K562 (cell line): ENCODE data around the gene GYS1. TPM values are rescaled to one million over a fixed set of nuclear protein-coding genes. Genes with fewer than 3 reads are reported as not detected.

Experiments
- BRF1 ChIP-seq: IDR thresholded peaks from 3 replicates; pipeline ENCODE4 v1.6.1; 2011; ENCODE audit warnings: borderline replicate concordance, mild to moderate bottlenecking; ENCODE audit not compliant: insufficient read length; ENCODE audit errors: extremely low read depth
- ETV6 ChIP-seq, 3 experiments: fragments of 150-350 bp in 1 of 3; sonication (generic) in 1 of 3; formaldehyde crosslinking in 1 of 3; IDR thresholded peaks; 2 replicates each; pipeline versions ENCODE4 v1.6.1 to v1.8.0; 2014 to 2022; ENCODE audit warnings: borderline replicate concordance in 2 of 3, low read depth in 2 of 3, antibody characterized with exemption in 1 of 3, low read length in 1 of 3, mild to moderate bottlenecking in 1 of 3, missing genetic modification reagents in 1 of 3
- KAT2B ChIP-seq: IDR thresholded peaks from one replicate; pipeline ENCODE4 v1.6.1; 2012; ENCODE audit warnings: low read depth, mild to moderate bottlenecking, control low read depth, inconsistent platforms, low read length, moderate library complexity
- NCOA1 ChIP-seq: fragments of 450-650 bp; IDR thresholded peaks from 2 replicates; pipeline ENCODE4 v1.6.1; 2016; ENCODE audit warnings: low read depth
- POLR2A ChIP-seq: fragments of 450-650 bp; conservative IDR thresholded peaks from 2 replicates; pipeline ENCODE4 v1.6.1; 2016
- POLR2B ChIP-seq: fragments of 450-650 bp; IDR thresholded peaks from 2 replicates; pipeline ENCODE4 v1.6.1; 2018; ENCODE audit warnings: low read depth; ENCODE audit not compliant: partially characterized antibody
- SMARCB1 ChIP-seq: IDR thresholded peaks from 2 replicates; pipeline ENCODE4 v1.6.1; 2011; ENCODE audit warnings: improper control_type of control experiment, low read depth; ENCODE audit not compliant: insufficient read length
- TAF1 ChIP-seq: IDR thresholded peaks from 2 replicates; pipeline ENCODE4 v1.6.1; 2011; ENCODE audit warnings: mild to moderate bottlenecking, low read length, moderate library complexity; ENCODE audit not compliant: insufficient read depth, control insufficient read depth, severe bottlenecking; ENCODE audit errors: extremely low read depth
- TGIF2 ChIP-seq: sonication (generic); formaldehyde crosslinking; IDR thresholded peaks from 2 replicates; pipeline ENCODE4 v1.8.1; 2022; ENCODE audit warnings: mild to moderate bottlenecking, missing genetic modification reagents, moderate library complexity
- YY1 ChIP-seq, 3 experiments: IDR thresholded peaks; 2 replicates each; pipeline ENCODE4 v1.6.1; 2011; ENCODE audit warnings: low read length in 2 of 3, mild to moderate bottlenecking in 2 of 3, moderate library complexity in 2 of 3, borderline replicate concordance in 1 of 3, control low read depth in 1 of 3, low read depth in 1 of 3; ENCODE audit not compliant: insufficient read depth in 3 of 3, insufficient replicate concordance in 2 of 3, control insufficient read depth in 1 of 3, insufficient read length in 1 of 3; ENCODE audit errors: extremely low read depth in 1 of 3
- ZNF134 ChIP-seq: fragments of 250-450 bp; sonication (Bioruptor Pico); conservative IDR thresholded peaks from 2 replicates; pipeline ENCODE4 v1.4.0; 2020
- polyA plus RNA-seq, 8 experiments: library from polyadenylated mRNA; depleted of rRNA in 4 of 8; stranded (reverse) in 5 of 8; unstranded in 3 of 8; fragments of >200 nt; fragmentation: Nextera tagmentation in 2 of 8; fragmentation: Illumina TruSeq in 1 of 8; extraction: Ambion mirVana in 2 of 8; extraction: Trizol in 1 of 8; gene quantifications; 2 replicates each; pipeline versions ENCODE4 v1.2.1 to v1.2.3, GENCODE V29; 2011 to 2014; ENCODE audit warnings: inconsistent platforms in 1 of 8, missing spikeins in 1 of 8
- total RNA-seq, 7 experiments: library from RNA; depleted of rRNA in 6 of 7; stranded (reverse); fragments of >200 nt in 6 of 7; fragmentation: Illumina TruSeq in 2 of 7; extraction: Trizol in 2 of 7; gene quantifications; 2 replicates each; pipeline versions ENCODE4 v1.2.1 to v1.2.3, GENCODE V29; 2011 to 2021; ENCODE audit warnings: low replicate concordance in 1 of 7
- TF ChIP-seq, protein P1 (sequence below): sonication (generic); formaldehyde crosslinking; IDR thresholded peaks from 2 replicates; pipeline ENCODE4 v1.8.0; 2022; ENCODE audit warnings: missing genetic modification reagents, mild to moderate bottlenecking, moderate library complexity, borderline replicate concordance
- TF ChIP-seq, protein P2 (sequence below): fragments of 450-650 bp; formaldehyde crosslinking; IDR thresholded peaks from 2 replicates; pipeline ENCODE4 v1.4.0; 2022; ENCODE audit warnings: missing genetic modification characterization
- TF ChIP-seq, protein P3 (sequence below): sonication (generic); formaldehyde crosslinking; IDR thresholded peaks from 2 replicates; pipeline ENCODE4 v1.8.1; 2023; ENCODE audit warnings: mild to moderate bottlenecking, missing genetic modification reagents, moderate library complexity
- TF ChIP-seq, protein P4 (sequence below): sonication (generic); formaldehyde crosslinking; IDR thresholded peaks from 2 replicates; pipeline ENCODE4 v1.8.1; 2023; ENCODE audit warnings: mild to moderate bottlenecking, missing genetic modification reagents
- TF ChIP-seq, protein P5 (sequence below): sonication (generic); formaldehyde crosslinking; IDR thresholded peaks from 2 replicates; pipeline ENCODE4 v1.8.0; 2023; ENCODE audit warnings: mild to moderate bottlenecking, missing genetic modification reagents

Gene GYS1
- total and polyA plus RNA-seq, 9 of the 15 experiments (the other 6 are each of a cell fraction or from before 2014, with no cell fraction given) = 1.9 to 31.1 (median 15.2) TPM

DNA sequence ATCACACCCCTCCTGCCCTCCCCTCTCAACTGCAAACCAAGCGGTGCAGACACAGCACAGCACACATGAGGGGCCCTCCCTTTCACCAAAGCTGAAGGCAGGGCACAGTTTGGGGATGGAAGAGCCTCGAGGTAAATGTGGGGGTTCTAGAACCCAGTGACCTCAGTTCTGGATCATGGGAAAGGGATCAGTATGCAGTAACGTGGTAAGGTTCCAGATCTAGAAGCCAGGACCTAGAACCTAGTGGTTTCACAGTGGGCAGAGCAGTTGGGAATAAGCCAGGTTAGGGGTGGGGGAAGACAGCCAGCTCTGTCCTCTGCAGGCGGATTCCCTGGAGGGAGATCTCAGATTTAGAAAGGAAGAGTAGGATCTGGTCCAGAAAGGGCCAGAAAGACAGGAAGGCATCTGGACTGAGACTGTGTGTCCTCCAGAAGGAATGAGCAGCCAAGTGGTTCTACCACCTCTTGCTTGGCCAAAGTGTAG is 24.9 kb downstream of the GYS1 start (continued):
- 0 out of 2 replicates have a peak, but pooled peaks have one; percentile 10 for TF ChIP-seq TGIF2
- TF ChIP-seq NCOA1 = no peak
- peak; percentile 61 for TF ChIP-seq POLR2B
- TF ChIP-seq KAT2B = no peak
- TF ChIP-seq, protein P1, sequence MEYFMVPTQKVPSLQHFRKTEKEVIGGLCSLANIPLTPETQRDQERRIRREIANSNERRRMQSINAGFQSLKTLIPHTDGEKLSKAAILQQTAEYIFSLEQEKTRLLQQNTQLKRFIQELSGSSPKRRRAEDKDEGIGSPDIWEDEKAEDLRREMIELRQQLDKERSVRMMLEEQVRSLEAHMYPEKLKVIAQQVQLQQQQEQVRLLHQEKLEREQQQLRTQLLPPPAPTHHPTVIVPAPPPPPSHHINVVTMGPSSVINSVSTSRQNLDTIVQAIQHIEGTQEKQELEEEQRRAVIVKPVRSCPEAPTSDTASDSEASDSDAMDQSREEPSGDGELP (CRISPR knock-in tag) = peak; percentile 37; the same call in 1 of the 2 replicates
- TF ChIP-seq SMARCB1 = no peak
- no peak for TF ChIP-seq ETV6 (IDR thresholded peaks at IDR 0.05; ENCODE audit: borderline replicate concordance in 1 of 2, low read depth in 2 of 2, low read length in 1 of 2)
- TF ChIP-seq ETV6 (CRISPR knock-in tag; IDR thresholded peaks at IDR 0.05; ENCODE audit: borderline replicate concordance) = 0 out of 2 replicates have a peak, but pooled peaks have one; percentile 70
- peak in 1 of 3 experiments; percentile 6 for TF ChIP-seq YY1 (IDR thresholded peaks at IDR 0.05; ENCODE audit: borderline replicate concordance in 1 of 3, control insufficient read depth in 1 of 3, extremely low read depth in 1 of 3, insufficient read depth in 3 of 3, insufficient read length in 1 of 3, insufficient replicate concordance in 2 of 3, low read depth in 1 of 3, low read length in 2 of 3)
- no peak for TF ChIP-seq ZNF134 (CRISPR knock-in tag)
- no peak for TF ChIP-seq BRF1
- TF ChIP-seq POLR2A = peak; percentile 32
- TF ChIP-seq, protein P2, sequence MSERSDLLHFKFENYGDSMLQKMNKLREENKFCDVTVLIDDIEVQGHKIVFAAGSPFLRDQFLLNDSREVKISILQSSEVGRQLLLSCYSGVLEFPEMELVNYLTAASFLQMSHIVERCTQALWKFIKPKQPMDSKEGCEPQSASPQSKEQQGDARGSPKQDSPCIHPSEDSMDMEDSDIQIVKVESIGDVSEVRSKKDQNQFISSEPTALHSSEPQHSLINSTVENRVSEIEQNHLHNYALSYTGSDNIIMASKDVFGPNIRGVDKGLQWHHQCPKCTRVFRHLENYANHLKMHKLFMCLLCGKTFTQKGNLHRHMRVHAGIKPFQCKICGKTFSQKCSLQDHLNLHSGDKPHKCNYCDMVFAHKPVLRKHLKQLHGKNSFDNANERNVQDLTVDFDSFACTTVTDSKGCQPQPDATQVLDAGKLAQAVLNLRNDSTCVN (CRISPR knock-in tag) = no peak
- TF ChIP-seq, protein P3, sequence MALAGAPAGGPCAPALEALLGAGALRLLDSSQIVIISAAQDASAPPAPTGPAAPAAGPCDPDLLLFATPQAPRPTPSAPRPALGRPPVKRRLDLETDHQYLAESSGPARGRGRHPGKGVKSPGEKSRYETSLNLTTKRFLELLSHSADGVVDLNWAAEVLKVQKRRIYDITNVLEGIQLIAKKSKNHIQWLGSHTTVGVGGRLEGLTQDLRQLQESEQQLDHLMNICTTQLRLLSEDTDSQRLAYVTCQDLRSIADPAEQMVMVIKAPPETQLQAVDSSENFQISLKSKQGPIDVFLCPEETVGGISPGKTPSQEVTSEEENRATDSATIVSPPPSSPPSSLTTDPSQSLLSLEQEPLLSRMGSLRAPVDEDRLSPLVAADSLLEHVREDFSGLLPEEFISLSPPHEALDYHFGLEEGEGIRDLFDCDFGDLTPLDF = 0 out of 2 replicates have a peak, but pooled peaks have one; percentile 17
- no peak for TF ChIP-seq TAF1
- TF ChIP-seq, protein P4, sequence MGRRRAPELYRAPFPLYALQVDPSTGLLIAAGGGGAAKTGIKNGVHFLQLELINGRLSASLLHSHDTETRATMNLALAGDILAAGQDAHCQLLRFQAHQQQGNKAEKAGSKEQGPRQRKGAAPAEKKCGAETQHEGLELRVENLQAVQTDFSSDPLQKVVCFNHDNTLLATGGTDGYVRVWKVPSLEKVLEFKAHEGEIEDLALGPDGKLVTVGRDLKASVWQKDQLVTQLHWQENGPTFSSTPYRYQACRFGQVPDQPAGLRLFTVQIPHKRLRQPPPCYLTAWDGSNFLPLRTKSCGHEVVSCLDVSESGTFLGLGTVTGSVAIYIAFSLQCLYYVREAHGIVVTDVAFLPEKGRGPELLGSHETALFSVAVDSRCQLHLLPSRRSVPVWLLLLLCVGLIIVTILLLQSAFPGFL (CRISPR knock-in tag) = 0 out of 2 replicates have a peak, but pooled peaks have one; percentile 38
- TF ChIP-seq, protein P5, sequence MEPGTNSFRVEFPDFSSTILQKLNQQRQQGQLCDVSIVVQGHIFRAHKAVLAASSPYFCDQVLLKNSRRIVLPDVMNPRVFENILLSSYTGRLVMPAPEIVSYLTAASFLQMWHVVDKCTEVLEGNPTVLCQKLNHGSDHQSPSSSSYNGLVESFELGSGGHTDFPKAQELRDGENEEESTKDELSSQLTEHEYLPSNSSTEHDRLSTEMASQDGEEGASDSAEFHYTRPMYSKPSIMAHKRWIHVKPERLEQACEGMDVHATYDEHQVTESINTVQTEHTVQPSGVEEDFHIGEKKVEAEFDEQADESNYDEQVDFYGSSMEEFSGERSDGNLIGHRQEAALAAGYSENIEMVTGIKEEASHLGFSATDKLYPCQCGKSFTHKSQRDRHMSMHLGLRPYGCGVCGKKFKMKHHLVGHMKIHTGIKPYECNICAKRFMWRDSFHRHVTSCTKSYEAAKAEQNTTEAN (CRISPR knock-in tag) = 0 out of 2 replicates have a peak, but pooled peaks have one; percentile 72
